HG03457 (cell line): Measurements from ENCODE around the gene GBP2.

ENCODE experiments used
- ATAC-seq: cut with Tn5 transposase; IDR thresholded peaks from one replicate; pipeline ENCODE4 v1.9.1; 2021; ENCODE audit warnings: moderate number of reproducible peaks; ENCODE audit not compliant: unreplicated experiment

Gene GBP2

DNA sequence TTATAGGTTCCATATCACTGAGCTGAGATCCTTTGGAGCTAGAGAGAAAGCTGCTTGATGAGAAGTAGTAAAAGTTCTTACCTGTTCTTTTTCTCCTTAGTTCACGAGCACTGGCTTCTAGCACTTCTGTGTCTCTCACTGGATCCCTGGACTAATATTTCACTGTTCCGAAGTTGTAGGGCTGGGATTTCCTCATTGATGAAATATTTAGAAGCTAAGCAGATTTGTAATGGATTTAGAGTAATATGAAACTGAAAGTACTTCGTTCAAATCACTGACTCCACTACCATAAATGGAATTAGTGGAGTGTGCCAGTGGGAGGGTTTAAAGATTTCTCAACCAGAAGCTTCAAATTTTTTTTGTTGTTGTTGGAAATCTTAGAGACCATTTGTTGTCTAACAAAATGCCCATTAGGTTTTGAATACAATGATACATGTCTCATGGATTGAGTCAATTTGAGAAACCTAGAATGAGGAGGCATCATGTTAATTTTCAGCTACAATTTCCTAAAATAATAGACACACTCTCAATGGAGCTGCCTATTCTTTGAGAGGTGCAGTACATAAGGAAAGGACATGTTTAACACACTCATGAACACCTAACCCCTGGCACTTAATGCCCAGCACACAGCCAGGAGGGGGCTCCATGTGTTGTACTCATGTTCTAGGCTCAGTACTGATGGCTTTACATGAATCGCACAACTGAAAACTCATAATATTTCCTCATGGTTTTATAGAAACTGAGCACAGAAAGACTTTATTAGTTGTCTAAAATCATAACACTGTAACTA, 60.6 kb downstream of the GBP2 start, which contains the start of gene GBP1:
Gene GBP1 (minus strand): TSS at position 130 of the 790 bp plus-strand sequence. CDS start 1,974 bp downstream, outside the sequence.
- peak; percentile 52 for ATAC-seq

GRCh38 chr1:89064632-89065031, 61.3 kb downstream of the GBP2 start:
- ATAC-seq, result no peak

- no peak for ATAC-seq
Observed at GRCh38 chr1:89063094-89063493, 62.8 kb downstream of the GBP2 start.

GRCh38 chr1:89060091-89060490, 65.8 kb downstream of the GBP2 start:
- no peak for ATAC-seq
